HepG2 (cell line): ENCODE measurements around the gene IMP3. TPM values are rescaled to one million over a fixed set of nuclear protein-coding genes. Genes with fewer than 3 reads are reported as not detected.
A peak's percentile ranks its signal among the peaks of the same experiment; 100 is the strongest.

ENCODE experiments used
- CBX1 ChIP-seq: IDR thresholded peaks from one replicate; pipeline ENCODE4 v1.6.1; 2016; ENCODE audit warnings: antibody characterized with exemption, low read depth
- CREBL2 ChIP-seq: sonication (generic); formaldehyde crosslinking; IDR thresholded peaks from 2 replicates; pipeline ENCODE4 v1.8.1; 2023; ENCODE audit warnings: missing genetic modification reagents, mild to moderate bottlenecking, borderline replicate concordance
- HCFC1 ChIP-seq: fragments of 150-350 bp; IDR thresholded peaks from 2 replicates; pipeline ENCODE4 v1.6.1; 2014; ENCODE audit warnings: low read depth, low read length
- KDM5B ChIP-seq: sonication (generic); formaldehyde crosslinking; IDR thresholded peaks from 2 replicates; pipeline ENCODE4 v1.4.0; 2020; ENCODE audit warnings: missing genetic modification reagents, mild to moderate bottlenecking, borderline replicate concordance
- POLR2AphosphoS5 ChIP-seq: IDR thresholded peaks from 2 replicates; pipeline ENCODE4 v1.6.1; 2012; ENCODE audit warnings: low read depth, low read length
- RARA ChIP-seq: IDR thresholded peaks from 2 replicates; pipeline ENCODE4 v1.6.1; 2016; ENCODE audit warnings: missing genetic modification reagents, missing compliant biosample characterization
- RBM22 ChIP-seq: fragments of 200-400 bp; formaldehyde crosslinking; optimal IDR thresholded peaks from 2 replicates; pipeline ENCODE3; 2017; ENCODE audit warnings: mild to moderate bottlenecking, low read length, moderate library complexity
- TCF7 ChIP-seq: sonication (generic); IDR thresholded peaks from 2 replicates; pipeline ENCODE4 v1.6.1; 2016; ENCODE audit warnings: antibody characterized with exemption, low read depth
- WIZ ChIP-seq: sonication (generic); formaldehyde crosslinking; IDR thresholded peaks from 2 replicates; pipeline ENCODE4 v1.5.1; 2020; ENCODE audit warnings: mild to moderate bottlenecking, missing genetic modification reagents
- YY1 ChIP-seq: IDR thresholded peaks from 2 replicates; pipeline ENCODE4 v1.6.1; 2011; ENCODE audit warnings: low read length, low read depth, moderate library complexity, mild to moderate bottlenecking; ENCODE audit not compliant: insufficient read depth, insufficient replicate concordance
- ZHX1 ChIP-seq: sonication (generic); formaldehyde crosslinking; IDR thresholded peaks from 2 replicates; pipeline ENCODE4 v1.8.1; 2022; ENCODE audit warnings: low read depth, mild to moderate bottlenecking, missing genetic modification reagents
- ZNF142 ChIP-seq: sonication (generic); formaldehyde crosslinking; IDR thresholded peaks from 2 replicates; pipeline ENCODE4 v1.4.0; 2020; ENCODE audit warnings: missing genetic modification reagents
- ZNF18 ChIP-seq: sonication (generic); formaldehyde crosslinking; IDR thresholded peaks from 2 replicates; pipeline ENCODE4 v1.8.0; 2022; ENCODE audit warnings: mild to moderate bottlenecking, missing genetic modification reagents; ENCODE audit not compliant: insufficient replicate concordance
- ZNF430 ChIP-seq: sonication (generic); formaldehyde crosslinking; IDR thresholded peaks from 2 replicates; pipeline ENCODE4 v1.9.0; 2021; ENCODE audit warnings: mild to moderate bottlenecking, missing genetic modification reagents
- ZNF629 ChIP-seq: sonication (generic); formaldehyde crosslinking; conservative IDR thresholded peaks from 2 replicates; pipeline ENCODE4 v1.5.0; 2020; ENCODE audit warnings: missing genetic modification reagents
- ZNF792 ChIP-seq: IDR thresholded peaks from 2 replicates; pipeline ENCODE4 v1.6.1; 2016
- polyA plus RNA-seq, 8 experiments: library from polyadenylated mRNA; depleted of rRNA in 3 of 8; stranded (reverse) in 7 of 8; unstranded in 1 of 8; fragments of >200 nt; fragmentation: Illumina TruSeq in 4 of 8; extraction: Trizol in 4 of 8; gene quantifications; 2 replicates each; pipeline versions ENCODE4 v1.2.1 to v1.2.3, GENCODE V29; 2011 to 2016; ENCODE audit warnings: low read depth in 4 of 8, missing spikeins in 1 of 8, mixed read lengths in 1 of 8; ENCODE audit not compliant: insufficient read depth in 1 of 8
- total RNA-seq, 5 experiments: library from RNA; depleted of rRNA; stranded (reverse); fragments of >200 nt; fragmentation: Illumina TruSeq; extraction: Trizol; gene quantifications; 2 replicates each; pipeline ENCODE4 v1.2.3, GENCODE V29; 2016; ENCODE audit warnings: low read depth in 1 of 5

The IMP3 gene
- total and polyA plus RNA-seq, 2 of the 13 experiments (the other 11 are each of a cell fraction or from before 2014, with no cell fraction given) = 38.3 to 143 TPM

- TF ChIP-seq ZHX1 (CRISPR knock-in tag) (peak; percentile 87), CBX1 (peak; percentile 49), ZNF430 (peak; percentile 96), RBM22 (no peak), ZNF629 (peak; percentile 9), TCF7 (no peak), YY1 (peak; percentile 93), HCFC1 (0 out of 2 replicates have a peak, but pooled peaks have one; percentile 2), WIZ (CRISPR knock-in tag) (no peak), ZNF18 (CRISPR knock-in tag) (peak; percentile 93), ZNF792 (CRISPR knock-in tag) (peak; percentile 34; the same call in 1 of the 2 replicates), RARA (CRISPR knock-in tag) (no peak; the same call in 1 of the 2 replicates), ZNF142 (peak; percentile 76; the same call in 1 of the 2 replicates), CREBL2 (CRISPR knock-in tag) (peak; percentile 90; the same call in 1 of the 2 replicates), KDM5B (CRISPR knock-in tag) (peak; percentile 87; the same call in 1 of the 2 replicates), POLR2AphosphoS5 (peak; percentile 97)
Observed at GRCh38 chr15:75639709-75640482, at the start of gene IMP3 (continued).
